NT2/D1 (cell line): Measurements from ENCODE around the gene TNFSF4.
"Not testable (repeated sequence)": the region's sequence is repeated elsewhere in the genome, so short reads cannot be mapped to it uniquely, and the experiment has no call there.

Experiments used
- DNase-seq: peaks from one replicate; pipeline ENCODE4 v3.0.0-alpha.2; 2011; ENCODE audit warnings: low read depth, low spot score
- H3K27me3 ChIP-seq: 2 replicates; pipeline ENCODE4 v1.6.0; 2011; ENCODE audit warnings: mild to moderate bottlenecking; ENCODE audit not compliant: insufficient read length, insufficient read depth
- H3K36me3 ChIP-seq: 2 replicates; pipeline ENCODE4 v1.6.1; 2011; ENCODE audit warnings: mild to moderate bottlenecking, low read length, mixed read lengths; ENCODE audit not compliant: insufficient read depth, insufficient read length
- H3K4me1 ChIP-seq: 2 replicates; pipeline ENCODE4 v1.5.1; 2011; ENCODE audit not compliant: insufficient read depth, insufficient read length
- H3K4me3 ChIP-seq: 2 replicates; pipeline ENCODE4 v1.5.1; 2011; ENCODE audit warnings: low read depth; ENCODE audit not compliant: insufficient read length
- H3K9ac ChIP-seq: 2 replicates; pipeline ENCODE4 v1.6.0; 2011; ENCODE audit warnings: low read depth; ENCODE audit not compliant: insufficient read length
- H3K9me3 ChIP-seq: 2 replicates; pipeline ENCODE4 v1.5.1; 2011; ENCODE audit warnings: mild to moderate bottlenecking, low read length; ENCODE audit not compliant: insufficient read depth
- SUZ12 ChIP-seq: IDR thresholded peaks from 2 replicates; pipeline ENCODE4 v1.6.1; 2011; ENCODE audit not compliant: insufficient read length, insufficient read depth; ENCODE audit errors: extremely low read depth
- YY1 ChIP-seq: IDR thresholded peaks from 2 replicates; pipeline ENCODE4 v1.6.1; 2011; ENCODE audit not compliant: insufficient read length, insufficient read depth
- ZNF274 ChIP-seq: IDR thresholded peaks from 2 replicates; pipeline ENCODE4 v1.6.1; 2011; ENCODE audit warnings: mild to moderate bottlenecking, low read depth, low read length

TNFSF4 gene

GRCh38 chr1:173241528-173242347 is 34.6 kb upstream of the TNFSF4 start:
- Histone ChIP-seq H3K9ac (no peak overlapping the region), H3K4me1 (no peaks in the 10 kb centered on the region), H3K36me3 (no peaks in the 10 kb centered on the region), H3K27me3 (no peaks in the 10 kb centered on the region), H3K4me3 (no peak overlapping the region), H3K9me3 (peaks cover 20% of the 10 kb centered on the region)
- TF ChIP-seq SUZ12: no peak
- no peak for TF ChIP-seq ZNF274
- no peak for TF ChIP-seq YY1
- DNase-seq: no peak

- Histone ChIP-seq H3K9ac (no peak overlapping the region), H3K4me3 (no peak overlapping the region), H3K27me3 (no peaks in the 10 kb centered on the region), H3K9me3 (peaks cover 20% of the 10 kb centered on the region), H3K4me1 (no peaks in the 10 kb centered on the region), H3K36me3 (no peaks in the 10 kb centered on the region)
- no peak for DNase-seq
- TF ChIP-seq YY1 (no peak), SUZ12 (no peak), ZNF274 (no peak)
Observed at GRCh38 chr1:173240609-173241008, 33.5 kb upstream of the TNFSF4 start.

- Histone ChIP-seq H3K4me1 (no peaks in the 10 kb centered on the region), H3K4me3 (no peak overlapping the region), H3K9ac (no peak overlapping the region), H3K27me3 (no peaks in the 10 kb centered on the region), H3K36me3 (no peaks in the 10 kb centered on the region), H3K9me3 (peaks cover 20% of the 10 kb centered on the region)
- no peak for DNase-seq
- TF ChIP-seq YY1 (no peak), ZNF274 (no peak), SUZ12 (no peak)
Observed at GRCh38 chr1:173239058-173239457, 31.9 kb upstream of the TNFSF4 start.

DNA sequence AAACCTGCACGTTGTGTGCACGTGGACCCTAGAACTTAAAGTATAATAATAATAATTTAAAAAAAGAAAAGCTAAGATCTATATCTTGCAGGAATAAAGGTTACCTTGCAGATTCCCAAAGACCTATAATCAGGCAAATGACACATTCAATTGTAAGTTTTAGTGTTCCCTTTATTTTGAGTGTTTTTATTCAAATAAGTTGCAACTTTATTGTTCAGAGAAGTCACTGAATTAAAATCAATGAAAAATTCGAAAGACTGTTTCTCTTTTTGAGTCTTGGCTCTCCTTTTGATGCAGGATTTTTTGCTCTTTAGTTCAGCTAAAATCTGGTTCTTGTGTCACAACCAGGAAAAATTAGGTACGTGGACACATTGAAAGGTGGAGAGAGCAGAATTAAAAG is 27.8 kb upstream of the TNFSF4 start:
- H3K36me3 ChIP-seq: no peaks in the 10 kb centered on the region
- no peaks in the 10 kb centered on the region for H3K9me3 ChIP-seq
- no peak overlapping the region for H3K9ac ChIP-seq
- H3K4me3 ChIP-seq: no peak overlapping the region
- no peaks in the 10 kb centered on the region for H3K4me1 ChIP-seq
- DNase-seq: no peak
- H3K27me3 ChIP-seq: no peaks in the 10 kb centered on the region
- TF ChIP-seq SUZ12 (no peak), YY1 (no peak), ZNF274 (no peak)

- not testable (repeated sequence) for H3K4me1 ChIP-seq, DNase-seq, H3K27me3 ChIP-seq, H3K9me3 ChIP-seq, H3K36me3 ChIP-seq, H3K4me3 ChIP-seq, H3K9ac ChIP-seq
Observed at GRCh38 chr1:173234434-173234833, 27.3 kb upstream of the TNFSF4 start.

DNA sequence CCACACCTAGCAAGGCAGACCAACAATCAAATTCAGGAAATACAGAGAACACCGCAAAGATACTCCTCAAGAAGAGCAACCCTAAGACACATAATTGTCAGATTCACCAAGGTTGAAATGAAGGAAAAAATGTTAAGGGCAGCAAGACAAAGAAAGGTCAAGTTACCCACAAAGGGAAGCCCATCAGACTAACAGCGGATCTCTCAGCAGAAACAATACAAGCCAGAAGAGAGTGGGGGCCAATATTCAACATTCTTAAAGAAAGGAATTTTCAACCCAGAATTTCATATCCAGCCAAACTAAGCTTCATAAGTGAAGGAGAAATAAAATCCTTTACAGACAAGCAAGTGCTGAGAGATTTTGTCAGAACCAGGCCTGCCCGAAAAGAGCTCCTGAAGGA is 21.9 kb upstream of the TNFSF4 start:
- H3K36me3 ChIP-seq, H3K4me1 ChIP-seq, H3K27me3 ChIP-seq, DNase-seq, H3K4me3 ChIP-seq, H3K9ac ChIP-seq: not testable (repeated sequence)
- peaks cover 20% of the 10 kb centered on the region for H3K9me3 ChIP-seq

DNA sequence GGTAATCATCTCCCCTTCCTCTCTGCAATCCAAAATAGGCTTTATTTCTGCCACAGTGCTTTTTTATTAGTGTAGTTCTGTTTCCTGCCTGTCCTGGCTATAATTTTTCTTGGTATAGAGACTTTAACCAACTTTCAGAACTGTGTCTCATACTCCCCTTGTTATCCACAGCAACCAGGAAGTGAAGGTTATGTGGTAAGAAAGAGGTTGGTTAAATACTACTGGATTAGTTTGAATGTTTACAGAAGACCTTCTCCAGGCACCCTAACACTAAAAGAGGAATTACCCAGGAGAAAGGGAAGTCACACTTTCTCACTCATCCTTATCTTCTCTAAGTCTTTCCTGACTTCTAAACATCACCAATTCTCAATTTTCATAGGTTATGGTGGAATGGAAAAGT is 17.8 kb upstream of the TNFSF4 start:
- Histone ChIP-seq H3K9ac (no peak overlapping the region), H3K27me3 (no peaks in the 10 kb centered on the region), H3K4me1 (no peaks in the 10 kb centered on the region), H3K36me3 (no peaks in the 10 kb centered on the region), H3K9me3 (peaks cover 20% of the 10 kb centered on the region), H3K4me3 (no peak overlapping the region)
- no peak for DNase-seq
- TF ChIP-seq ZNF274 (no peak), YY1 (no peak), SUZ12 (no peak)
